CD4-positive, alpha-beta T cell treated with Interleukin-4 for 4 hours (primary cell): ENCODE results near the gene EDEM2.
"Not testable (repeated sequence)": the region's sequence is repeated elsewhere in the genome, so short reads cannot be mapped to it uniquely, and the experiment has no call there.

ENCODE experiments used
- DNase-seq: peaks from one replicate; pipeline ENCODE4 v3.0.0-alpha.2; 2020

Gene EDEM2

GRCh38 chr20:35122756-35123405 is 24.3 kb downstream of the EDEM2 start:
- DNase-seq, result no peak

- no peak for DNase-seq
Observed at GRCh38 chr20:35121186-35121585, 25.9 kb downstream of the EDEM2 start.

- DNase-seq, result peak; percentile 3
Observed at GRCh38 chr20:35120012-35120701, 27.0 kb downstream of the EDEM2 start.

GRCh38 chr20:35117629-35118028 is 29.5 kb downstream of the EDEM2 start:
- no peak for DNase-seq

DNA sequence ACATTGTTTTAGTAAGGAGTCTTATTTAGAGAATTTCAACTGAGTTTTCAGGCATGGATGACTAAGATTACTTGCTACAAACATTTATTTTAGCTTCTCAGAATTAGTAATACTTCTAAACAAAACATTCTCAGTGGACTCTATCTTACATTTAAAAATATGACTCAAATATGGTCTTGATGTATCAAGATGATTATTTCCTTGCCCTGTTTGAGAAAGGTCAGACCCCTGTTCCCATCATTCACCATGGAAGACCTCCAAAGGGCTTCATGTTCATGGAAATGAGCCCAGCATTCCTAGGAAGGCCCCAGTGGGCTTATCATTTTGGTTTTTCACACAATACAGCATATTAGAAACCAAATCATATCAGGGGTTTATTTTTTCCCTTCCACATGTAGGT is 29.9 kb downstream of the EDEM2 start:
- DNase-seq, result no peak

DNA sequence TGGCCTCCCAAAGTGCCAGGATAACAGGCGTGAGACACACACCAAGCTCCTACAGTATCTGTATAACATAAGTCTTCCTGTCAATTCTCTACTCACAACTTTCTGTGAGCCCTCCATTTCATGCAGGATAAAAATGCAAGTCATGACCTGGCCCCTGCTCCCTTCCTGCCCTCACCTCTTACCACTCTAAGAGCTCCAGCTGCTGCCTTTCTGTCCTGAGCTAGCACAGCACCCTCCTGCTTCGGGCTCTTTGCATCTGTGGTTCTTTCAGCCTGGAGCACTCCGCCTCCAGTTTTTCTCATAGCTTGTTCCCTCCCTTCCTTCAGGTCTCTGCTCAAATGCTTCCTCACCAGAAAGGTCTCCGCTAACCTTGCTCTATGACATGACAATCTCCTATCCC is 30.9 kb downstream of the EDEM2 start:
- no peak for DNase-seq

GRCh38 chr20:35115606-35116005 is 31.5 kb downstream of the EDEM2 start:
- no peak for DNase-seq

- not testable (repeated sequence) for DNase-seq
Observed at GRCh38 chr20:35112276-35112675, 34.9 kb downstream of the EDEM2 start.

DNA sequence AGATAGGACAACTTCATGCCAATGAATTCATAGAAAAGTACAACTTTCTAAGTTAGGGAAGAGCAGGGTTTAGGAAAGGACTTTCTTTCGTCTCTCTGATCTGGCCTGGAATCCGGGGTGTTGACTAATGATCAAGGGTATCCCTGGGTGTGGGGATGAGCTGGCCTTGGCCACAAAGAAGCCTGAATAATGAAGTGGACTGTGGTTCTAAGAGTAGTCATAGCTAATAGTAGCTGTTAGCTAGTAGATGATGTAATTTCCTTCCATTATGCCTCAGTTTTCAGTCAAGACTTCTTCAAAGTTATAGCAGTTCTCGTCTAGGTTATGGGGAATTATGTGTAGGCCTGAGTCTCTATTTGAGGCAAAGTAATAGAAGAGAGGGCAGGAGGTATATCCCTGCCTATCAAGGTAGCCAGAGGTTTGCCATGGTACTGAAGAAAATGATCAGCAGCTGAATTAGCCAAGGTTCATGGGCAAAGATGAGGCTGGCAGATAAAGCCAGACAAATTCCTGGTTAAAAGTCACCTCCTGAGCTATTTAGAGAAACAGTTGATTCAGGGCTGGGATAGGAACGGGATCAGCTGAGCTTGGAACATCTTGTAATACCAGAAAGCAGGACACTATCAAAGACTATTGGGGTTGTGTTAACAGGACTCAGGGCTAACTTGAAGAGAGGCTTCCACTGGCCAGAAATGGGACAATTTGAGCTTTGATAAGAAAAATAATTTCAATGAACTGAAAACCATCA is 35.8 kb downstream of the EDEM2 start:
- no peak for DNase-seq

DNA sequence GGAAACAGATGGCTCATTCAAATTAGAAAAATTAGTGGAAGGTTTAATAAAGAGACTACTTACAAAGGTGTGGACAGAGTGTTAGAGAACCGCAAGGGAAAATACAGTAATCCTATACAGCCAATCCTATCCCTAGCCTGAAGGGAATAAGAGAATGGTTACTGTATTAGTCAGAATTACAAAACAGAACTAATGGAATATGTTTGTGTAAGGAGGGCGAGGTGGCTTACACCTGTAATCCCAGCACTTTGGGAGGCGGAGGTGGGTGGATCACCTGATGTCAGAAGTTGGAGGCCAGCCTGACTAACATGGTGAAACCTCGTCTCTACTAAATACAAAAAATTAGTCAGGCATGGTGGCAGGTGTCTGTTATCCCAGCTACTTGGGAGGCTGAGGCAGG is 38.2 kb downstream of the EDEM2 start:
- no peak for DNase-seq

GRCh38 chr20:35106827-35107380 is 40.2 kb downstream of the EDEM2 start:
- DNase-seq, result no peak

DNA sequence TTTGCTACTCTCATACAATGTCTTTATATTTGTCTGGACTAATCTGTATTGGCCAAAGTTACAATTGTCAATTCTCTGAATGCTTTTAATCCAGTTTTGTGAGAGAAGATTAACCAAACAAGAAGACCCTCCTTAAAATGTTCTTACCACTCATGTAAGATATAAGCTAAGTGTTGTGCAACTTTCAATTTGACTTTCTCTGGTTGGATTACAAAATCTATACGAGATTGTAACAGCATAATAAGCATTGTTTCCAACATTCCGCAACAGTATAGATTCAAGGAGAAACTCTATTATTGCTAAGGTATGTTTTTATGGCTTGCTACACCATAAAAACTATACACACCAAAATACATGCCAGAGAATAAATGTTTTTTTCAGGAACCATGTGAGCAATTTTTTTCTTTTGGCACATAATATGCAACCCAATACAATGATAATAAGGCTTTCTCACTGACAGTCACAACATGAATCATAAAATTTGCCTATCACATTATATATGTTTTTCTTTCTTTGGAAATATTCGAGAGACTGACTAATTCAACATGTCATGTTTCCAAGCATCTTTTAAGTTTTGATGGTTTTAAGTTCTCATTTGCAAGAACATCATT is 42.3 kb downstream of the EDEM2 start:
- DNase-seq, result no peak

DNA sequence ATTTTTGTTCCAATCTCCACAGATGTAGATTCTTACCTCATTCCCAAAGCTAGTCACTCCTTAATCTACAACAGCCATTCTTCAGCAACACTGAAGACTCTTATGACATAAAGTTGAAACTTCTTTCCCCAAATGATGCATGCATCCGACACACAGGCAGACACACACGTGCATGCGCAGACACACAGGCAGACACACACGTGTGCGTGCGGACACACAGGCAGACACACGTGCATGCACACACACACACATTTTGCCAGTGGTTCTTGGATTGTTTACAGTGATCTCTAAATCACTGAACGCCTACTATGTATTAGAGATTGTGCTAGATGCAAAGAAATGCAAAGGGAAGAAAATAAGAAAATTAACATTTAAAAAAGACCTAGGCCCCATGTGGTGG is 45.5 kb downstream of the EDEM2 start:
- no peak for DNase-seq

- DNase-seq, result peak; percentile 18
Observed at GRCh38 chr20:35093267-35093884, 53.8 kb downstream of the EDEM2 start.

GRCh38 chr20:35092524-35093266 is 54.4 kb downstream of the EDEM2 start, which contains the start of gene TRPC4AP:
Gene TRPC4AP, minus strand, starts transcription at chr20:35092807. Its CDS starts 26 bp downstream, at chr20:35092781.
- peak; percentile 81 for DNase-seq

DNA sequence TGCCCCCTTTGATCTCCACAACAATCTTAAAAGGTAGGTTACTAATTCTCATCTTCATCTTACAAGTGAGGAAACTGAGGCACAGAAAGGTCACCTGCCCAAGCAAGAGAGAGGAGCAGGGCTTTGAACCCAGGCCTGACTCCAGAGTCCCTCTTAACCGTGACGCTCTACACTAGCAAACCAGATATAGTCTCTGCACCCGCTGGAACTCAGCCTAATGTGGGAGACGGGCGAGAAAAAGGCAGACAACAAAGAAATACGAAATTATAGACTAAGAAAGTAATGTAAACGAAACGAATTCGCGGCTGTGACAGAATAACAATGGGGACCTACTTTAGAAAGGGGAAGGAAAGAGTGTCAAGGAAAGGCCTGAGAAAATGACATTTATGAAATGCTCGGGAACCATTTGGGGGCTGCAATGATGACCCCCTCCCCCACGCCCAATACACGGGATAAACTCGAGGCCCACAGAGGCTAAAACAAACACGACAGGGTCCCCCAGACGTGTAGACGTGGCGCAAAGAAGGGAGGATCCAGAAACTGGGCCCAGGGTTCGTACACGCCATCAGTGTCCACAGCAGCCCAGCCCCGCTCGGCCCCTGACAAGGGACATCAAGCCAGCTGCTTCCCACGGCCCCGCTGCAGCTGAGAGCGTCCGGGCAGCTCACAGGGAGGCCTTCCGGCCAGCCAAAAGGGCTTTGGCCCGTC is 55.2 kb downstream of the EDEM2 start:
- no peak for DNase-seq

GRCh38 chr20:35088231-35089145 is 58.6 kb downstream of the EDEM2 start:
- no peak for DNase-seq

DNA sequence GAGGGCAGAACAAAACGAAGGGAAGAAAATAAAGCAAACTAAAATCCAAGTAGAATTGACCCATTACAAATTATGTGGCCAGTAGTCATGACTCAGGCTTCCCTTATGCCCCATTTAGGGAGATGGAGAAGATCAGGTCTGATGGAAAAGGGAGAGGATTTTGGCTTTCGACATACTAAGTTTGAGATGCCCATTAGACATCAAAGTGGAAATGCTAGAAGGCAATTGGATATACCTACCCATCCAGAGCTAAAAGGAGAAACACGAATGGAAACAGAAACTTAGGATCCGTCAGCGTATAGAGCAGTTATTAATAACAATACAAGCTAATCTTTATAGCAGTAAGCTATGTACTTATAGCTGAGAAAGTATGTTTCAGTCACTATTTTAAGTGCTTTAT is 59.3 kb downstream of the EDEM2 start:
- DNase-seq, result no peak

DNA sequence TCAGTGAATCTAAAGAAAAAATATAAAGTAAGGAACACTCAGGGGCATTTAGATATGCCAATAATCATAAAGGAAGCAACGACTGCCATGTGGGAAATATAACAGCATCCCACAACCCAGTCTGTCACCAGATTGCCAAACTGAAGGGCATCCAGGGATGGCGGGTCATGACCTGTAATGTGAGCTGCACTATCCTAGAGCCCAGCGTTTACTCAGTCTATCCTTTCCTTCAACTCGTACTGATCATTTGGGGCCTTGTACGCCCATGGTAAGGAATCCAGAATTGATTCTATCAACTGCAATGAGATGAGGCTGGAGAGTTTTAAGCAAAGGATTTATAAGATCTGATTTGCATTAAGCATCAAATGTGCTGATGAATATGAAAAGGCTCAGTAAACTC is 59.8 kb downstream of the EDEM2 start:
- DNase-seq, result no peak
